OCI-LY1 (cell line): Measurements from ENCODE around the gene AGAP1.

Source experiments
- H2AFZ ChIP-seq: fragments of 200-600 bp; sonication (generic), shearing (Covaris generic); 2 replicates; pipeline ENCODE4 v1.6.0; 2014; ENCODE audit warnings: antibody characterized with exemption, mild to moderate bottlenecking, low read length
- H3F3A ChIP-seq: fragments of 200-600 bp; sonication (generic), shearing (Covaris generic); 2 replicates; pipeline ENCODE4 v1.6.0; 2014; ENCODE audit warnings: mild to moderate bottlenecking, antibody characterized with exemption, low read length, moderate library complexity; ENCODE audit not compliant: insufficient read depth
- H3K27ac ChIP-seq: fragments of 200-600 bp; sonication (generic); 2 replicates; pipeline ENCODE4 v1.5.1; 2014; ENCODE audit warnings: low read length, mixed run types, mild to moderate bottlenecking, low read depth; ENCODE audit not compliant: poor library complexity, severe bottlenecking
- H3K27me3 ChIP-seq: fragments of 200-600 bp; sonication (generic); 2 replicates; pipeline ENCODE4 v1.6.0; 2014; ENCODE audit warnings: antibody characterized with exemption, mild to moderate bottlenecking, low read length, moderate library complexity; ENCODE audit not compliant: insufficient read depth
- H3K36me3 ChIP-seq: fragments of 200-600 bp; sonication (generic); 2 replicates; pipeline ENCODE4 v1.6.1; 2014; ENCODE audit warnings: mild to moderate bottlenecking, antibody characterized with exemption, low read length, moderate library complexity, mixed read lengths; ENCODE audit not compliant: insufficient read depth
- H3K4me1 ChIP-seq: fragments of 200-600 bp; sonication (generic); 2 replicates; pipeline ENCODE4 v1.5.1; 2014; ENCODE audit warnings: mild to moderate bottlenecking, low read length, moderate library complexity; ENCODE audit not compliant: insufficient read depth, severe bottlenecking
- H3K4me2 ChIP-seq: fragments of 200-600 bp; sonication (generic), shearing (Covaris generic); 2 replicates; pipeline ENCODE4 v1.6.1; 2014; ENCODE audit warnings: low read length
- H3K4me3 ChIP-seq: fragments of 200-600 bp; sonication (generic); 2 replicates; pipeline ENCODE4 v1.5.1; 2014; ENCODE audit warnings: low read length, low read depth, mild to moderate bottlenecking, mixed read lengths; ENCODE audit not compliant: poor library complexity, severe bottlenecking
- H3K79me2 ChIP-seq: fragments of 200-600 bp; shearing (Covaris generic); 2 replicates; pipeline ENCODE4 v1.6.1; 2016; ENCODE audit warnings: mixed run types, low read length, mixed read lengths; ENCODE audit not compliant: insufficient read depth
- H3K9ac ChIP-seq: fragments of 200-600 bp; sonication (generic), shearing (Covaris generic); 2 replicates; pipeline ENCODE4 v1.6.1; 2014; ENCODE audit warnings: mild to moderate bottlenecking, low read length, mixed read lengths
- H3K9me2 ChIP-seq: fragments of 200-600 bp; sonication (generic), shearing (Covaris generic); 2 replicates; pipeline ENCODE4 v1.6.1; 2014; ENCODE audit warnings: low read depth, mild to moderate bottlenecking, low read length, mixed read lengths
- H3K9me3 ChIP-seq: fragments of 200-600 bp; shearing (Covaris generic); 2 replicates; pipeline ENCODE4 v1.6.1; 2014; ENCODE audit warnings: low read length, mixed read lengths
- H4K20me1 ChIP-seq: fragments of 200-600 bp; sonication (generic), shearing (Covaris generic); 2 replicates; pipeline ENCODE4 v1.6.0; 2016; ENCODE audit warnings: mild to moderate bottlenecking, low read length; ENCODE audit not compliant: insufficient read depth
- CTCF ChIP-seq: fragments of 200-600 bp; sonication (generic), shearing (Covaris generic); IDR thresholded peaks from 2 replicates; pipeline ENCODE4 v1.5.1; 2017; ENCODE audit warnings: mild to moderate bottlenecking, antibody characterized with exemption, low read length, moderate library complexity, mixed read lengths
- EZH2 ChIP-seq: fragments of 200-600 bp; sonication (generic), shearing (Covaris generic); IDR thresholded peaks from 2 replicates; pipeline ENCODE4 v1.8.0; 2017; ENCODE audit warnings: borderline replicate concordance, mixed run types, mild to moderate bottlenecking, antibody characterized with exemption, low read length, moderate library complexity, mixed read lengths

AGAP1 gene

GRCh38 chr2:236093134-236093533 is 599.3 kb downstream of the AGAP1 start:
- H2AFZ ChIP-seq = no peak overlapping the region
- TF ChIP-seq EZH2 = no peak
- TF ChIP-seq CTCF = no peak
- no peaks in the 10 kb centered on the region for H3K4me1 ChIP-seq
- H3K36me3 ChIP-seq = no peaks in the 10 kb centered on the region
- H3K27me3 ChIP-seq = no peaks in the 10 kb centered on the region
- H3K4me3 ChIP-seq = no peak overlapping the region
- no peaks in the 10 kb centered on the region for H4K20me1 ChIP-seq
- no peaks in the 10 kb centered on the region for H3K9me2 ChIP-seq
- no peak overlapping the region for H3K4me2 ChIP-seq
- H3F3A ChIP-seq = no peaks in the 10 kb centered on the region
- H3K27ac ChIP-seq = no peak overlapping the region
- no peaks in the 10 kb centered on the region for H3K9me3 ChIP-seq
- H3K79me2 ChIP-seq = no peaks in the 10 kb centered on the region
- H3K9ac ChIP-seq = no peak overlapping the region

- H3K27me3 ChIP-seq = no peaks in the 10 kb centered on the region
- H3K4me2 ChIP-seq = no peak overlapping the region
- H3F3A ChIP-seq = no peaks in the 10 kb centered on the region
- no peak overlapping the region for H3K4me3 ChIP-seq
- no peak overlapping the region for H3K27ac ChIP-seq
- H3K4me1 ChIP-seq = no peaks in the 10 kb centered on the region
- no peak for TF ChIP-seq CTCF
- TF ChIP-seq EZH2 = no peak
- H3K9me3 ChIP-seq = no peaks in the 10 kb centered on the region
- no peaks in the 10 kb centered on the region for H3K79me2 ChIP-seq
- H2AFZ ChIP-seq = no peak overlapping the region
- H3K36me3 ChIP-seq = no peaks in the 10 kb centered on the region
- H3K9ac ChIP-seq = no peak overlapping the region
- H4K20me1 ChIP-seq = no peaks in the 10 kb centered on the region
- no peaks in the 10 kb centered on the region for H3K9me2 ChIP-seq
Measured at GRCh38 chr2:236095504-236095903, 601.7 kb downstream of the AGAP1 start.

GRCh38 chr2:236101311-236101950 is 607.6 kb downstream of the AGAP1 start:
- Histone ChIP-seq H3K9me2 (no peaks in the 10 kb centered on the region), H3K4me2 (no peak overlapping the region), H3K27me3 (no peaks in the 10 kb centered on the region), H3K9ac (no peak overlapping the region), H3F3A (no peaks in the 10 kb centered on the region), H3K36me3 (no peaks in the 10 kb centered on the region), H3K79me2 (no peaks in the 10 kb centered on the region), H3K4me3 (no peak overlapping the region), H3K4me1 (no peaks in the 10 kb centered on the region), H2AFZ (no peak overlapping the region), H3K9me3 (no peaks in the 10 kb centered on the region), H4K20me1 (no peaks in the 10 kb centered on the region), H3K27ac (no peak overlapping the region)
- TF ChIP-seq CTCF (no peak), EZH2 (no peak)
